Left lung (tissue), 10 donors: Measurements from ENCODE around the gene AIFM1. TPM values are rescaled to one million over a fixed set of nuclear protein-coding genes. Genes with fewer than 3 reads are reported as not detected.

Experiments
- ATAC-seq: fragments of 200-7000 bp; cut with Tn5 transposase; one replicate; pipeline ENCODE4 v1.9.1; 2020; ENCODE audit warnings: moderate library complexity
- DNase-seq, 4 donors: peaks; one replicate each; pipeline ENCODE4 v3.0.0-alpha.2; 2013 to 2020
- H3K27ac ChIP-seq, 2 donors: fragments of 200-600 bp; sonication (generic) in 1 of 2; one replicate each; pipeline versions ENCODE4 v1.5.0 to v1.8.0; 2020 to 2021
- H3K27me3 ChIP-seq, 2 donors: fragments of 200-600 bp; sonication (generic) in 1 of 2; one replicate each; pipeline versions ENCODE4 v1.5.0 to v1.8.0; 2020 to 2021
- H3K36me3 ChIP-seq, 2 donors: fragments of 200-600 bp; sonication (generic) in 1 of 2; one replicate each; pipeline versions ENCODE4 v1.5.0 to v1.8.0; 2020 to 2021
- H3K4me1 ChIP-seq, 2 donors: fragments of 200-600 bp; one replicate each; pipeline ENCODE4 v1.8.0; 2021
- H3K4me3 ChIP-seq, 2 donors: fragments of 200-600 bp; sonication (generic) in 1 of 2; one replicate each; pipeline versions ENCODE4 v1.5.0 to v1.8.0; 2020 to 2021; ENCODE audit warnings: mild to moderate bottlenecking in 1 of 2
- H3K9me3 ChIP-seq, 2 donors: fragments of 200-600 bp; sonication (generic) in 1 of 2; one replicate each; pipeline versions ENCODE4 v1.5.0 to v1.8.0; 2020 to 2021
- intact Hi-C, 2 donors: fragments of 100-400 bp; cut with DNase I; formaldehyde crosslinking; loops; one replicate each; pipeline versions ENCODE4 v1.11.2 to v1.14.2; 2022
- polyA plus RNA-seq, 6 donors: library from polyadenylated mRNA; unstranded; fragments of 120-200 nt; gene quantifications; one replicate each; pipeline ENCODE4 v1.2.1, GENCODE V29; 2013; ENCODE audit not compliant: insufficient read length in 6 of 6
- total RNA-seq, 2 donors: library from RNA; stranded (reverse); fragmentation: NEBNext Ultra II Directional; extraction: Animal tissue kit (Norgen Biotek cat#: 25700); gene quantifications; one replicate each; pipeline ENCODE4 v1.2.1, GENCODE V29; 2021
- TF ChIP-seq, protein P1 (sequence below), 2 donors: fragments of 200-600 bp; sonication (generic) in 1 of 2; IDR thresholded peaks; one replicate each; pipeline versions ENCODE4 v1.5.0 to v1.8.0; 2021; ENCODE audit warnings: antibody characterized with exemption in 2 of 2
- donor health status: DM: no; HTN: yes; CAD: no.
- donor health status: DM: no; HTN: no; CAD: no.

AIFM1 gene
- total and polyA plus RNA-seq, 8 donors = 27.2 to 34.9 (median 30.7) TPM

DNA sequence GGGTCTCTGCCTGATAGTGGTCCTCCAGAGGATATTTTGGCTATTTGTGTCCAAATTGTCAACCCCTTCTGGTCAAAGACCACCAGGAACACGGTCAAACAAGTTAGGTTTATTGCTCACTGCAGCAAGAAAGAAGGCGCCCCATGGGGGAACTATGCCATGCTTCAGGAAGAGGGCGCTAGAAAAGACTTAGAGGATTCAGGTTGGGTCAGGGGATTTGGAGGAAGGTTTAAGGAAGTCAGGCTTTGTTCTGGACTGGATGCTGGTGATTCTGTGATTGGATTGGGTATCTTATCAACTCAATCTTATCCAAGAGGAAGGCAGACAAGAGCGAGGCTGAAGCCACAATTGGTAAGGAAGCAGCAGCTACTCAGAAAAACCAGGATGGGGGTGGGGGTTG, 41.1 kb downstream of the AIFM1 start:
- peaks cover 0 to 18% of the 10 kb centered on the region in 2 donors for H3K36me3 ChIP-seq
- H3K27me3 ChIP-seq = no peaks in the 10 kb centered on the region
- no peak overlapping the region for H3K27ac ChIP-seq
- TF ChIP-seq, protein P1, sequence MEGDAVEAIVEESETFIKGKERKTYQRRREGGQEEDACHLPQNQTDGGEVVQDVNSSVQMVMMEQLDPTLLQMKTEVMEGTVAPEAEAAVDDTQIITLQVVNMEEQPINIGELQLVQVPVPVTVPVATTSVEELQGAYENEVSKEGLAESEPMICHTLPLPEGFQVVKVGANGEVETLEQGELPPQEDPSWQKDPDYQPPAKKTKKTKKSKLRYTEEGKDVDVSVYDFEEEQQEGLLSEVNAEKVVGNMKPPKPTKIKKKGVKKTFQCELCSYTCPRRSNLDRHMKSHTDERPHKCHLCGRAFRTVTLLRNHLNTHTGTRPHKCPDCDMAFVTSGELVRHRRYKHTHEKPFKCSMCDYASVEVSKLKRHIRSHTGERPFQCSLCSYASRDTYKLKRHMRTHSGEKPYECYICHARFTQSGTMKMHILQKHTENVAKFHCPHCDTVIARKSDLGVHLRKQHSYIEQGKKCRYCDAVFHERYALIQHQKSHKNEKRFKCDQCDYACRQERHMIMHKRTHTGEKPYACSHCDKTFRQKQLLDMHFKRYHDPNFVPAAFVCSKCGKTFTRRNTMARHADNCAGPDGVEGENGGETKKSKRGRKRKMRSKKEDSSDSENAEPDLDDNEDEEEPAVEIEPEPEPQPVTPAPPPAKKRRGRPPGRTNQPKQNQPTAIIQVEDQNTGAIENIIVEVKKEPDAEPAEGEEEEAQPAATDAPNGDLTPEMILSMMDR (IDR thresholded peaks at IDR 0.05) = no peak
- H3K9me3 ChIP-seq = no peaks in the 10 kb centered on the region
- intact Hi-C loops = no loop called here
- DNase-seq = no peak
- H3K4me3 ChIP-seq = no peak overlapping the region
- H3K4me1 ChIP-seq = peaks cover 0 to 14% of the 10 kb centered on the region in 2 donors
- ATAC-seq = no peak

DNA sequence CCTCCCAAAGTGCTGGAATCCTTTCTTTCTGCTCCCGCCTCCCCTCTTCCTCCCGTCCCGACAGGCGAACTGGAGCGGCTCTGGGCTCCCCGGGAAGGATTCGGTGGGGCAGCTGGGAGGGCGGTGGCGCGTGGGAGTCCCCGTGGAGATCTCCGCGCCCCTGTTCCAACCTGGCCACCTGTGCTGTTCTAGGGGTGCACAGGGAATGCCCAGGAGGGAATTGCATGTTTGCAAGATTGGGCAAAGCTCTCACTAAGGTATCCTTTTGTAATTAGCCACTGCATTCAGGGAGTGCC, 44.2 kb downstream of the AIFM1 start:
- Histone ChIP-seq H3K4me3 (peak overlapping the region in 1 of 2 donors; percentile 34), H3K9me3 (no peaks in the 10 kb centered on the region), H3K36me3 (no peaks in the 10 kb centered on the region), H3K27me3 (no peaks in the 10 kb centered on the region), H3K27ac (peak overlapping the region in 1 of 2 donors; percentile 83), H3K4me1 (peaks cover 0 to 14% of the 10 kb centered on the region in 2 donors)
- ATAC-seq = no peak
- intact Hi-C loops = no loop called here
- no peak for DNase-seq
- TF ChIP-seq, protein P1 (IDR thresholded peaks at IDR 0.05) = no peak

DNA sequence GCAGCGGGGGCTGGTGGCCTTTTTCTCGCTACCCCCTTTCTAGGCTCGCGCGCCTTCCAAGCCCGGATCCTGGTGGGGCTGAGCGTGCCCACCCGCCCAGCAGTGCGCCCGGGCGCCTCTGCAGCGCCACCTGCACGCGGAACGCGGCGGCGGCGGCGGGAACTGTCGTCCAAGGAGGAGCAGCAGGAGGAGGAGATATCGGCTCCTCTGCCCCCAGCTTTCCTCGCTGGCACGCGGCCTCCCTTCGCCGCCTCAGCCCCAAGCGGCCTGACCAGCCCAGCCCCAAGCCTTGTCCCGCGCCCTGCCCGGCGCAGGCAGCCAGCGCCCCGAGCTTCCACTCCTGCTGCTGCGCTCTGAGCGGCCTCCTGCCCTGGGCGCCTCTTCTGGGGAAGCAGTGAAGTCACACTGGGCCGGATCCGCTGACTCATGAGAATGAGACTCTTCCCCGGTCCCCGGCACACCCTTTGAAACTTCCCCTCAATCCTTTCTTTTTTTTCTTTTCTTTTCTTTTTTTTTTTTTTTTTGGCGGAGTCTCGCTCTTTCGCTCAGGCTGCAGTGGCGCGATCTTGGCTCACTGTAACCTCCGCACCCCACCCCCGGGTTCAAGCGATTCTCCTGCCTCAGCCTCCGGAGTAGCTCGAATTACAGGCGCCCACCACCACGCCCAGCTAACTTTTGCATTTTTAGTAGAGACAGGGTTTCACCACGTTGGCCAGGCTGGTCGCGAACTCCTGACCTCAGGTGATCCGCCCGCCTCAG, 44.7 kb downstream of the AIFM1 start:
- Histone ChIP-seq H3K27me3 (no peaks in the 10 kb centered on the region), H3K36me3 (no peaks in the 10 kb centered on the region), H3K4me3 (peak overlapping the region; percentile 12 to 34), H3K27ac (peak overlapping the region; percentile 65 to 83), H3K4me1 (peaks cover 0 to 14% of the 10 kb centered on the region in 2 donors), H3K9me3 (no peaks in the 10 kb centered on the region)
- ATAC-seq (peak; percentile 86), DNase-seq (peak; percentile 60 to 93 (median 76))
- TF ChIP-seq, protein P1 (IDR thresholded peaks at IDR 0.05) = peak; percentile 51 to 73
- intact Hi-C loops = no loop called here

DNA sequence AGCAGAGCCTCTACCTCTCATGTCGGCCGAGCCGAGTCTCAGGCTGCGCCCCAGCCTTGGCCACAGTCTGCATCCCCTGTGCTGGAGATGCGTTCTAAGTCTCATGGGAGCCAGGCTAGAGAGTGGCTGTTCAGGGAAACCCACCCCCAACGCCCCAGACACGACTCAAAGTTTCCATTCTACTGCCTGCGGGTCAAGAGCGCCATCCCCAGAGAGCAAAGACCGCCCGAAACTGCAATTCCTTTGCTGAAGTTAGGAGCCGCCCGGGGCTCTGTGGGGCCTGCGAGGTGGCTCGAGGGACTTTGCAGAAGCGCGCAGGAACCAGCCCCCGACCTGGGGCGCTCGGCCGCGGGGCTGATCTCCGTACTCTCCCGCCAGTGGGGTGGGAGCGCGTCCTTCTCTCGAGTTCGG, 45.3 kb downstream of the AIFM1 start:
- peak overlapping the region; percentile 12 to 34 for H3K4me3 ChIP-seq
- TF ChIP-seq, protein P1 (IDR thresholded peaks at IDR 0.05) = no peak
- H3K4me1 ChIP-seq = peaks cover 0 to 14% of the 10 kb centered on the region in 2 donors
- peak overlapping the region; percentile 65 to 83 for H3K27ac ChIP-seq
- ATAC-seq (peak; percentile 13), DNase-seq (no peak)
- no peaks in the 10 kb centered on the region for H3K9me3 ChIP-seq
- intact Hi-C loops = no loop called here
- H3K36me3 ChIP-seq = no peaks in the 10 kb centered on the region
- H3K27me3 ChIP-seq = no peaks in the 10 kb centered on the region

DNA sequence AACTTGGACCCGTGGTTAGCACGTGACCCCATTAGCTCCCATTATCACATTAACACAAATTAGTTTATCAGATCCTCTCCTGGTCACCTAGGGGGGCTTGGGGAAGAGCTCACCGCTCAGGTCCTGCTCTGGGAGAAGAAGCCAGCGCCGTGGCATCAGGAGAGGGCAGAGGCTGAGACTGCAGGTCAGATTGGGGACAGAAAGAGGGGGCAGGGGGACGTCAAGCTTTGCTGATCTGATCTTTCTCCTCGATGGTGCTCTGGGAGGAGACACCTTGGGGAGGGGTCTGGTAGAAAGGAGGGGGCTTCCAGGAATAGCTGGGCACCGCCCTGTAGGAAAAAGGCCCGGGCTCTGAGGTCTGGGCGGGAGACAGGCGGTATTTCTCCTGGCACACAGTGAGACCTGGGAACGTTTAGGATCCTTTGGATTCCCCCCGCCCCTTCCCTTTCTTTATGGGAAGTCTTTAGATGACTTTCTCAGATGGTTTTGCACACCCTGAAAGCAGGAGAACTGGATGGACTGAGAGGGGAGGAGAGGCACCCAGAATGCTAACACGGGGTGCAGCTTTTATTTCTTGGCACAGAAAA, 46.2 kb downstream of the AIFM1 start:
- H3K27me3 ChIP-seq = no peaks in the 10 kb centered on the region
- H3K4me3 ChIP-seq = no peak overlapping the region
- H3K27ac ChIP-seq = peak overlapping the region in 1 of 2 donors; percentile 13
- no peaks in the 10 kb centered on the region for H3K9me3 ChIP-seq
- DNase-seq = no peak
- no peaks in the 10 kb centered on the region for H3K36me3 ChIP-seq
- intact Hi-C loops = no loop called here
- H3K4me1 ChIP-seq = peaks cover 0 to 14% of the 10 kb centered on the region in 2 donors
- TF ChIP-seq, protein P1 (IDR thresholded peaks at IDR 0.05) = no peak
- ATAC-seq = no peak
